Daoy (cell line): ENCODE measurements around the gene TMEM202. TPM values are rescaled to one million over a fixed set of nuclear protein-coding genes. Genes with fewer than 3 reads are reported as not detected.
"Not testable (repeated sequence)": the region's sequence is repeated elsewhere in the genome, so short reads cannot be mapped to it uniquely, and the experiment has no call there.

Experiments used
- DNase-seq: peaks from one replicate; pipeline ENCODE4 v3.0.0-alpha.2; 2015; ENCODE audit warnings: low read depth
- total RNA-seq: library from RNA; depleted of rRNA; stranded (reverse); fragments of >200 nt; shearing (Covaris generic); gene quantifications from 2 replicates; pipeline ENCODE4 v1.2.3, GENCODE V29; 2014; rRNA removed

Gene TMEM202
- total RNA-seq, 1 experiment from 2014 or later = not detected

GRCh38 chr15:72402726-72403125, 4.6 kb downstream of the TMEM202 start:
- DNase-seq = no peak

- DNase-seq = no peak
Observed at GRCh38 chr15:72404356-72404755, 6.3 kb downstream of the TMEM202 start.

- DNase-seq = no peak
Observed at GRCh38 chr15:72404841-72405240, 6.7 kb downstream of the TMEM202 start.

- DNase-seq = no peak
Observed at GRCh38 chr15:72406936-72407335, 8.8 kb downstream of the TMEM202 start.

- no peak for DNase-seq
Observed at GRCh38 chr15:72411111-72411510, 13.0 kb downstream of the TMEM202 start.

GRCh38 chr15:72411544-72411943, 13.4 kb downstream of the TMEM202 start:
- DNase-seq = no peak

GRCh38 chr15:72413337-72413736, 15.2 kb downstream of the TMEM202 start:
- DNase-seq = not testable (repeated sequence)

GRCh38 chr15:72415304-72415703, 17.2 kb downstream of the TMEM202 start:
- no peak for DNase-seq

- DNase-seq = not testable (repeated sequence)
Observed at GRCh38 chr15:72419768-72420167, 21.7 kb downstream of the TMEM202 start.

GRCh38 chr15:72420576-72420975, 22.5 kb downstream of the TMEM202 start:
- no peak for DNase-seq

GRCh38 chr15:72421484-72421883, 23.4 kb downstream of the TMEM202 start:
- no peak for DNase-seq

GRCh38 chr15:72423256-72423655, 25.2 kb downstream of the TMEM202 start:
- DNase-seq = no peak

GRCh38 chr15:72426753-72427152, 28.6 kb downstream of the TMEM202 start:
- DNase-seq = no peak

- no peak for DNase-seq
Observed at GRCh38 chr15:72437650-72438316, 39.7 kb downstream of the TMEM202 start.

GRCh38 chr15:72442848-72443247, 44.7 kb downstream of the TMEM202 start:
- DNase-seq = not testable (repeated sequence)

GRCh38 chr15:72445426-72445825, 47.3 kb downstream of the TMEM202 start:
- no peak for DNase-seq

GRCh38 chr15:72450805-72451204, 52.7 kb downstream of the TMEM202 start:
- no peak for DNase-seq

- DNase-seq = no peak
Observed at GRCh38 chr15:72451224-72451623, 53.1 kb downstream of the TMEM202 start.

GRCh38 chr15:72456684-72457083, 58.6 kb downstream of the TMEM202 start:
- no peak for DNase-seq

Other genes with a start within 250 kb of the TMEM202 start
- gene GRAMD2A, start 200.5 kb upstream of the TMEM202 start, total RNA-seq = 0.77 TPM in 1 of 2 replicates, not detected in the other
- gene PKM, start 167.1 kb upstream of the TMEM202 start, total RNA-seq = 1,722 and 1,777 TPM in 2 replicates
- 14.3 and 20.6 TPM in 2 replicates for gene PARP6, start 125.8 kb upstream of the TMEM202 start, total RNA-seq
- 0.40 and 0.57 TPM in 2 replicates for gene CELF6, start 78.1 kb upstream of the TMEM202 start, total RNA-seq
- gene HEXA, start 22.3 kb upstream of the TMEM202 start, total RNA-seq = 46.7 and 49.1 TPM in 2 replicates
- 22.7 and 28.5 TPM in 2 replicates for gene ARIH1, start 76.0 kb downstream of the TMEM202 start, total RNA-seq